Parathyroid adenoma (tissue), 2 donors: ENCODE measurements around the gene EPS8.
"Not testable (repeated sequence)": the region's sequence is repeated elsewhere in the genome, so short reads cannot be mapped to it uniquely, and the experiment has no call there.

Experiments used
- H2AFZ ChIP-seq: fragments of 300-600 bp; sonication (generic); one replicate; pipeline ENCODE4 v1.7.0; 2017; ENCODE audit warnings: antibody characterized with exemption, mild to moderate bottlenecking
- H3K27ac ChIP-seq: fragments of 300-600 bp; sonication (generic); one replicate; pipeline ENCODE4 v1.7.0; 2017
- H3K27me3 ChIP-seq: fragments of 300-600 bp; sonication (generic); one replicate; pipeline ENCODE4 v1.7.0; 2017; ENCODE audit warnings: low read length; ENCODE audit not compliant: control insufficient read depth, insufficient read depth
- H3K36me3 ChIP-seq: fragments of 300-600 bp; sonication (generic); one replicate; pipeline ENCODE4 v1.7.0; 2017; ENCODE audit warnings: low read length; ENCODE audit not compliant: control insufficient read depth, insufficient read depth
- H3K4me1 ChIP-seq: fragments of 300-600 bp; sonication (generic); one replicate; pipeline ENCODE4 v1.7.0; 2017; ENCODE audit warnings: control low read depth
- H3K4me2 ChIP-seq: fragments of 300-600 bp; sonication (generic); one replicate; pipeline ENCODE4 v1.7.0; 2017; ENCODE audit warnings: low read length
- H3K4me3 ChIP-seq: fragments of 300-600 bp; sonication (generic); one replicate; pipeline ENCODE4 v1.7.0; 2017; ENCODE audit warnings: low read depth, low read length
- H3K79me2 ChIP-seq: fragments of 300-600 bp; sonication (generic); one replicate; pipeline ENCODE4 v1.7.0; 2017; ENCODE audit warnings: control low read depth
- H3K9ac ChIP-seq: fragments of 300-600 bp; sonication (generic); one replicate; pipeline ENCODE4 v1.7.0; 2017; ENCODE audit warnings: mild to moderate bottlenecking
- H3K9me3 ChIP-seq: fragments of 300-600 bp; sonication (generic); one replicate; pipeline ENCODE4 v1.7.0; 2017; ENCODE audit warnings: low read length; ENCODE audit not compliant: control insufficient read depth
- CTCF ChIP-seq: fragments of 300-600 bp; sonication (generic); IDR thresholded peaks from one replicate; pipeline ENCODE4 v1.7.0; 2017; ENCODE audit warnings: antibody characterized with exemption, mild to moderate bottlenecking
- donor health status: primary hyperparathyroidism.

EPS8 gene

GRCh38 chr12:15625075-15625474 lies 164.1 kb downstream of the EPS8 start:
- H3K79me2 ChIP-seq: no peaks in the 10 kb centered on the region
- no peak overlapping the region for H2AFZ ChIP-seq
- no peak for TF ChIP-seq CTCF
- H3K9me3 ChIP-seq: no peaks in the 10 kb centered on the region
- H3K36me3 ChIP-seq: no peaks in the 10 kb centered on the region
- H3K4me1 ChIP-seq: no peaks in the 10 kb centered on the region
- no peak overlapping the region for H3K4me3 ChIP-seq
- no peaks in the 10 kb centered on the region for H3K27me3 ChIP-seq
- no peak overlapping the region for H3K4me2 ChIP-seq
- H3K9ac ChIP-seq: no peak overlapping the region
- H3K27ac ChIP-seq: no peak overlapping the region

- no peak overlapping the region for H3K27ac ChIP-seq
- H3K9ac ChIP-seq: no peak overlapping the region
- no peak overlapping the region for H3K4me2 ChIP-seq
- no peaks in the 10 kb centered on the region for H3K27me3 ChIP-seq
- H3K36me3 ChIP-seq: no peaks in the 10 kb centered on the region
- no peaks in the 10 kb centered on the region for H3K9me3 ChIP-seq
- no peak overlapping the region for H3K4me3 ChIP-seq
- no peak overlapping the region for H2AFZ ChIP-seq
- H3K79me2 ChIP-seq: no peaks in the 10 kb centered on the region
- no peaks in the 10 kb centered on the region for H3K4me1 ChIP-seq
- no peak for TF ChIP-seq CTCF
Measured at GRCh38 chr12:15620741-15621539, 168.2 kb downstream of the EPS8 start.

- H3K4me2 ChIP-seq: not testable (repeated sequence)
Measured at GRCh38 chr12:15616495-15616894, 172.7 kb downstream of the EPS8 start.

GRCh38 chr12:15613981-15614380 lies 175.2 kb downstream of the EPS8 start:
- H3K79me2 ChIP-seq: no peaks in the 10 kb centered on the region
- no peaks in the 10 kb centered on the region for H3K4me1 ChIP-seq
- H3K27ac ChIP-seq: no peak overlapping the region
- no peak overlapping the region for H2AFZ ChIP-seq
- no peaks in the 10 kb centered on the region for H3K36me3 ChIP-seq
- no peaks in the 10 kb centered on the region for H3K27me3 ChIP-seq
- no peaks in the 10 kb centered on the region for H3K9me3 ChIP-seq
- H3K4me2 ChIP-seq: no peak overlapping the region
- TF ChIP-seq CTCF: no peak
- H3K9ac ChIP-seq: no peak overlapping the region
- no peak overlapping the region for H3K4me3 ChIP-seq

More at GRCh38 chr12:15616495-15616894, 172.7 kb downstream of the EPS8 start:
- not testable (repeated sequence) for H3K4me3 ChIP-seq, H3K79me2 ChIP-seq, H3K4me1 ChIP-seq, H3K36me3 ChIP-seq, H3K9me3 ChIP-seq, H3K9ac ChIP-seq, H3K27ac ChIP-seq, H3K27me3 ChIP-seq, H2AFZ ChIP-seq

GRCh38 chr12:15608941-15609340 lies 180.2 kb downstream of the EPS8 start:
- Histone ChIP-seq H3K79me2 (no peaks in the 10 kb centered on the region), H2AFZ (no peak overlapping the region), H3K9me3 (no peaks in the 10 kb centered on the region), H3K9ac (no peak overlapping the region), H3K4me1 (no peaks in the 10 kb centered on the region), H3K4me3 (no peak overlapping the region), H3K4me2 (no peak overlapping the region), H3K36me3 (no peaks in the 10 kb centered on the region), H3K27ac (no peak overlapping the region), H3K27me3 (no peaks in the 10 kb centered on the region)
- TF ChIP-seq CTCF: no peak
